Measurements from ENCODE around the gene HDLBP.

HDLBP gene

GRCh38 chr2:241291977-241292376 lies 23.5 kb downstream of the HDLBP start:
- TF ChIP-seq CTCF (IDR thresholded peaks at IDR 0.05; ENCODE audit: low read depth, low read length): no peak
- H3K4me3 ChIP-seq (ENCODE audit: low read depth, low read length): no peak overlapping the region

GRCh38 chr2:241291153-241291552 lies 24.3 kb downstream of the HDLBP start:
- TF ChIP-seq CTCF (IDR thresholded peaks at IDR 0.05; ENCODE audit: low read depth, low read length): no peak
- H3K4me3 ChIP-seq (ENCODE audit: low read depth, low read length): no peak overlapping the region

- no peak overlapping the region for H3K4me3 ChIP-seq (ENCODE audit: low read depth, low read length)
- no peak for TF ChIP-seq CTCF (IDR thresholded peaks at IDR 0.05; ENCODE audit: low read depth, low read length)
Measured at GRCh38 chr2:241289597-241289996, 25.9 kb downstream of the HDLBP start.

GRCh38 chr2:241289053-241289452 lies 26.4 kb downstream of the HDLBP start:
- H3K4me3 ChIP-seq (ENCODE audit: low read depth, low read length): no peak overlapping the region
- no peak for TF ChIP-seq CTCF (IDR thresholded peaks at IDR 0.05; ENCODE audit: low read depth, low read length)

- H3K4me3 ChIP-seq (ENCODE audit: low read depth, low read length): no peak overlapping the region
- no peak for TF ChIP-seq CTCF (IDR thresholded peaks at IDR 0.05; ENCODE audit: low read depth, low read length)
Measured at GRCh38 chr2:241288324-241288888, 27.1 kb downstream of the HDLBP start.

GRCh38 chr2:241286348-241287090 lies 29.0 kb downstream of the HDLBP start:
- no peak for TF ChIP-seq CTCF (IDR thresholded peaks at IDR 0.05; ENCODE audit: low read depth, low read length)
- no peak overlapping the region for H3K4me3 ChIP-seq (ENCODE audit: low read depth, low read length)

GRCh38 chr2:241285596-241285995 lies 29.9 kb downstream of the HDLBP start:
- no peak overlapping the region for H3K4me3 ChIP-seq (ENCODE audit: low read depth, low read length)
- no peak for TF ChIP-seq CTCF (IDR thresholded peaks at IDR 0.05; ENCODE audit: low read depth, low read length)

Data from WI38 (cell line).